Uterus (tissue), 2 donors: ENCODE results near the gene GSG1L.

Experiments used
- POLR2A ChIP-seq, 2 donors: fragments of 450-650 bp; IDR thresholded peaks; one replicate each; pipeline ENCODE4 v1.6.1; 2016; ENCODE audit warnings: antibody characterized with exemption in 2 of 2, mild to moderate bottlenecking in 1 of 2, moderate library complexity in 1 of 2
- TF ChIP-seq, protein P1 (sequence below), 4 experiments: fragments of 200-600 bp in 2 of 4; fragments of 450-650 bp in 2 of 4; sonication (generic) in 2 of 4; IDR thresholded peaks; one replicate each; pipeline ENCODE4 v1.5.1; 2016 to 2019; ENCODE audit warnings: antibody characterized with exemption in 4 of 4, mild to moderate bottlenecking in 2 of 4, moderate library complexity in 1 of 4

DNA sequence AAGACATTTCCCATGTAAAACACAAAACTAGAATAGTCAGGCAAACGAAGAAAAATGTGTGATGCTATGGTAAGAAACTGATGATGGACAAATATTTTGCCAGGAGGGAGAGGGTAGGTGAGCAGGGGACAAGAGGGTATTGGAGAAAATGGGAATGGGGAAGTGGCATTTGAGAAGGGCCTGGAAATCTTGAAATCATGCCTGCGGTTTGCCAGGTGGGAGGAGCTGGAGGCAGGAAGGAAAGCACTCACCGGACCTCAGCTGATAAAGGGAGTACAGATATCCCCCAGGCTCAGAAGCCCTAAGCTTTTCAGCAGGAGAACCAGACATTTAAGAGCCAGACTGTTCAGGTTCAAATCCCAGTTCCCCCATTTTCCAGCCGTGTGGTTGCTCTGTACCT, 103.6 kb downstream of the GSG1L start:
- TF ChIP-seq, protein P1, sequence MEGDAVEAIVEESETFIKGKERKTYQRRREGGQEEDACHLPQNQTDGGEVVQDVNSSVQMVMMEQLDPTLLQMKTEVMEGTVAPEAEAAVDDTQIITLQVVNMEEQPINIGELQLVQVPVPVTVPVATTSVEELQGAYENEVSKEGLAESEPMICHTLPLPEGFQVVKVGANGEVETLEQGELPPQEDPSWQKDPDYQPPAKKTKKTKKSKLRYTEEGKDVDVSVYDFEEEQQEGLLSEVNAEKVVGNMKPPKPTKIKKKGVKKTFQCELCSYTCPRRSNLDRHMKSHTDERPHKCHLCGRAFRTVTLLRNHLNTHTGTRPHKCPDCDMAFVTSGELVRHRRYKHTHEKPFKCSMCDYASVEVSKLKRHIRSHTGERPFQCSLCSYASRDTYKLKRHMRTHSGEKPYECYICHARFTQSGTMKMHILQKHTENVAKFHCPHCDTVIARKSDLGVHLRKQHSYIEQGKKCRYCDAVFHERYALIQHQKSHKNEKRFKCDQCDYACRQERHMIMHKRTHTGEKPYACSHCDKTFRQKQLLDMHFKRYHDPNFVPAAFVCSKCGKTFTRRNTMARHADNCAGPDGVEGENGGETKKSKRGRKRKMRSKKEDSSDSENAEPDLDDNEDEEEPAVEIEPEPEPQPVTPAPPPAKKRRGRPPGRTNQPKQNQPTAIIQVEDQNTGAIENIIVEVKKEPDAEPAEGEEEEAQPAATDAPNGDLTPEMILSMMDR (IDR thresholded peaks at IDR 0.05) = no peak
- TF ChIP-seq POLR2A (IDR thresholded peaks at IDR 0.05) = no peak
